OCI-M1 (cell line): ENCODE results near the gene TERT.
A peak's percentile ranks its signal among the peaks of the same experiment; 100 is the strongest.

Experiments used
- DNase-seq: peaks from one replicate; lab custom pipeline; 2025; lab: John Stamatoyannopoulos, UW

Gene TERT

GRCh38 chr5:1206521-1207412 is 88.1 kb downstream of the TERT start:
- DNase-seq = no peak

- no peak for DNase-seq
Measured at GRCh38 chr5:1205255-1206180, 89.3 kb downstream of the TERT start.

GRCh38 chr5:1204693-1205242 is 90.1 kb downstream of the TERT start:
- peak; percentile 81 for DNase-seq

- DNase-seq = no peak
Measured at GRCh38 chr5:1203968-1204692, 90.7 kb downstream of the TERT start.

- DNase-seq = no peak
Measured at GRCh38 chr5:1203311-1203967, 91.4 kb downstream of the TERT start.
